ENCODE measurements around the gene SAXO2. TPM values are rescaled to one million over a fixed set of nuclear protein-coding genes. Genes with fewer than 3 reads are reported as not detected.
A peak's percentile ranks its signal among the peaks of the same experiment; 100 is the strongest.
"Not testable (repeated sequence)": the region's sequence is repeated elsewhere in the genome, so short reads cannot be mapped to it uniquely, and the experiment has no call there.

SAXO2 gene
- total RNA-seq, 4 donors from 2014 or later = 5.0 TPM; not detected in 3

DNA sequence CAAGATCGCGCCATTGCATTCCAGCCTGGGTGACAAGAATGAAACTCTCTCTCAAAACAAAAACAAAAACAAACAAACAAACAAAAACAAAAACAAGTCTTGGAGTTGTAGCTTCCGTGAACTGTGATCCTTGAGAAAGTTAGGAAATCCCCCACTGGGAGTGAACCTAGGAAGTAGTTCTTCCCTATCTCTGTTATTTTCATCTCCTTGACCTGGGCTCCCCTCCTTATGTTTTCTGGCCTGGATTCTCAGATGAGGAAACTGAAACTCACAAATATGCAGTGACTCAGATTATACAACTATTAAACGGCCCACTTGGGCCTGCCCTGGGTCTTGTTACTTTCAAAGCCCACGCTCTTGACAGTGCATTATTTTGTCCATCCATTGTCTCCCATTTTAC is 29.7 kb downstream of the SAXO2 start:
- no peak for TF ChIP-seq POLR2A (IDR thresholded peaks at IDR 0.05)
- TF ChIP-seq, protein P1, sequence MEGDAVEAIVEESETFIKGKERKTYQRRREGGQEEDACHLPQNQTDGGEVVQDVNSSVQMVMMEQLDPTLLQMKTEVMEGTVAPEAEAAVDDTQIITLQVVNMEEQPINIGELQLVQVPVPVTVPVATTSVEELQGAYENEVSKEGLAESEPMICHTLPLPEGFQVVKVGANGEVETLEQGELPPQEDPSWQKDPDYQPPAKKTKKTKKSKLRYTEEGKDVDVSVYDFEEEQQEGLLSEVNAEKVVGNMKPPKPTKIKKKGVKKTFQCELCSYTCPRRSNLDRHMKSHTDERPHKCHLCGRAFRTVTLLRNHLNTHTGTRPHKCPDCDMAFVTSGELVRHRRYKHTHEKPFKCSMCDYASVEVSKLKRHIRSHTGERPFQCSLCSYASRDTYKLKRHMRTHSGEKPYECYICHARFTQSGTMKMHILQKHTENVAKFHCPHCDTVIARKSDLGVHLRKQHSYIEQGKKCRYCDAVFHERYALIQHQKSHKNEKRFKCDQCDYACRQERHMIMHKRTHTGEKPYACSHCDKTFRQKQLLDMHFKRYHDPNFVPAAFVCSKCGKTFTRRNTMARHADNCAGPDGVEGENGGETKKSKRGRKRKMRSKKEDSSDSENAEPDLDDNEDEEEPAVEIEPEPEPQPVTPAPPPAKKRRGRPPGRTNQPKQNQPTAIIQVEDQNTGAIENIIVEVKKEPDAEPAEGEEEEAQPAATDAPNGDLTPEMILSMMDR (IDR thresholded peaks at IDR 0.05) = no peak

DNA sequence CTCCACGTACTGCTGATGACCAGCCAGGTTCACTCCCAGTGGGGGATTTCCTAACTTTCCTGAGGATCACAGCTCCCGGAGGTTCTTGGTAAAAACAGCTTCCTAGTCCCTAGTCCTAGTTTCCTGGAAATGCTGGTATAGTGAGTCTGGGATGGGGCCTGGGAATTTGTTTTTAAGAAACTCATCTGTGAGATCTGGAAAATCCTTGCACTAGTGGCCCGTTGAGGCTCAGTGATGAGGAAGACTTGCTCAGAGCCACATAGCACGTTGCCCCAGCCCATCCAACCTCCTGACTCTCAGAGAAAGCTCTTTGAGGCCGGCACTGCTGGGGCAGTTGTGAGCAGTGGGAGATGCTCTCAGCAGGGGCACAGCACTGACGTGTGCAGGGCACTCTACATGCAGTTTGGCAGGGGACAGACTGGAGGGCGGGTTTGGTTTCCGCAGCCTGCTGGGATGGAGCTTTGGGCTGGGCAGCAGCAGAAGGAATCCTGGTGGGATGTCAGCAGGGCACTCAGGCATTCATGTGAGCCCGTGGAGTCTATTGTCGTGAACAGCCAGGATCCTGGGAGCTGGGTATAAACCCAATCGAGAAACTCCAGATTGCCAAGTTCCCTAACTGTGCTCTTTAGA is 31.6 kb downstream of the SAXO2 start:
- H3K27ac ChIP-seq = no peak overlapping the region
- H3K27me3 ChIP-seq = no peaks in the 10 kb centered on the region
- no peaks in the 10 kb centered on the region for H3K9me3 ChIP-seq
- TF ChIP-seq, protein P1 (IDR thresholded peaks at IDR 0.05) = no peak
- no peak for TF ChIP-seq POLR2A (IDR thresholded peaks at IDR 0.05)
- H3K4me3 ChIP-seq = no peak overlapping the region
- H3K4me1 ChIP-seq = peaks cover 0 to 5% (median 0%) of the 10 kb centered on the region in 4 donors
- H3K36me3 ChIP-seq = no peaks in the 10 kb centered on the region
- no peak for DNase-seq

More for the DNA sequence above, 29.7 kb downstream of the SAXO2 start:
- Histone ChIP-seq H3K27ac (no peak overlapping the region), H3K4me3 (no peak overlapping the region), H3K36me3 (no peaks in the 10 kb centered on the region), H3K9me3 (no peaks in the 10 kb centered on the region), H3K4me1 (no peaks in the 10 kb centered on the region), H3K27me3 (no peaks in the 10 kb centered on the region)
- no peak for DNase-seq

DNA sequence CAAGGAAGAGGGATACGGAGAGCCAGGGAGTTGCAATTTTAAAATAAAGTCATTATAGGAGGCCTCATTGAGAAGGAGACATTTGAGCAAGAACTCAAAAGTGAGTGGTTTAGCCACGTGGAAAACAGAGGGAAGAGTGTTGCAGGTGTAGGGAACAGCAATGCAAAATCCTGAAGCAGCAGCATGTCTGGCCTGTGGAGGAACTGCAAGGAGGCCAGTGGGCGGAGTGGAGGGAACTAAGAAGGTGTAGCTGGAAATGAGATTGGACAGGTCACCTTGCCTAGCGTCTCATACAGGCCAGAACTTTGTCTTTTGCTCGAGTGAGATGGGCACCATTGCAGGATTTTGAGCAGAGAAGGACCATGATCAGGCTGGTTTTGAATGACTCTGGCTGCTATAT is 34.9 kb downstream of the SAXO2 start:
- Histone ChIP-seq H3K9me3 (no peaks in the 10 kb centered on the region), H3K36me3 (no peaks in the 10 kb centered on the region), H3K4me3 (no peak overlapping the region), H3K4me1 (peaks cover 0 to 5% (median 0%) of the 10 kb centered on the region in 4 donors), H3K27ac (no peak overlapping the region), H3K27me3 (no peaks in the 10 kb centered on the region)
- no peak for DNase-seq
- TF ChIP-seq, protein P1 (IDR thresholded peaks at IDR 0.05) = no peak
- TF ChIP-seq POLR2A (IDR thresholded peaks at IDR 0.05) = no peak

DNA sequence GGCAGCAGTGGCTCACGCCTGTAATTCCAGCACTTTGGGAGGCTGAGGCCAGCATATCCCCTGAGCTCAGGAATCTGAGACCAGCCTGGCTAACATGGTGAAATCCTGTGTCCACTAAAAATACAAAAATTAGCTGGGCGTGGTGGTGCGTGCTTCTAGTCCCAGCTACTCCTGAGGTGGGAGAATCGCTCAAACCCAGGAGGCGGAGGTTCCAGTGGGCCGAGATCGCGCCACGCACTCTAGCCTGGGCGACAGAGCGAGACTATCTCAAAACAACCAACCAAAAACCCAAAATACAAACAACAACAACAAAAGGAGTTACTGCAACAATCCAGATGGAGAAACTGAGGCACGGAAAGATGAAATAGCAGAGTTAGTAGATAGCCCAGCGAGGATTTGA is 35.4 kb downstream of the SAXO2 start:
- DNase-seq = no peak
- TF ChIP-seq POLR2A (IDR thresholded peaks at IDR 0.05) = no peak
- TF ChIP-seq, protein P1 (IDR thresholded peaks at IDR 0.05) = no peak
- Histone ChIP-seq H3K36me3 (no peaks in the 10 kb centered on the region), H3K4me3 (no peak overlapping the region), H3K4me1 (peaks cover 0 to 5% (median 0%) of the 10 kb centered on the region in 4 donors), H3K27ac (no peak overlapping the region), H3K9me3 (no peaks in the 10 kb centered on the region), H3K27me3 (no peaks in the 10 kb centered on the region)

DNA sequence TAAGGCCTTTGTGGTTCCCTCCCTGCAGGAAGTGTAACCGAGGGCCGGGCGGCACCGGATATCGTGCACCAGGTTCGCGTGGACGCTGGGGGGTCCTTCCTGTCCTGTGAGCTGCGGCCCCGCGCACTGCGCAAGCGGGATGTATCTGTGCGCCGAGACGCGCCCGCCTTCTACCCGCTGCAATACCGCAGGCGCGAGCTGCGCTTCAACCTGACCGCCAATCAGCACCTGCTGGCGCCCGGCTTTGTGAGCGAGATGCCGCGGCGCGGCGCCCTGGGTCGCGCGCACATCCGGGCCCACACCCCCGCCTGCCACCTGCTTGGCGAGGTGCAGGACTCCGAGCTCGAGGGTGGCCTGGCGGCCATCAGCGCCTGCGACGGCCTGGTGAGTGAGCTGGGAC is 35.9 kb downstream of the SAXO2 start:
- Histone ChIP-seq H3K27me3 (no peaks in the 10 kb centered on the region), H3K4me3 (peak overlapping the region in 1 of 4 donors; percentile 12), H3K36me3 (no peaks in the 10 kb centered on the region), H3K9me3 (no peaks in the 10 kb centered on the region), H3K4me1 (peaks cover 0 to 5% (median 0%) of the 10 kb centered on the region in 4 donors), H3K27ac (peak overlapping the region in 1 of 4 donors; percentile 31)
- TF ChIP-seq, protein P1 (IDR thresholded peaks at IDR 0.05) = no peak
- no peak for TF ChIP-seq POLR2A (IDR thresholded peaks at IDR 0.05)
- DNase-seq = peak in 2 of 3 donors; percentile 47 to 72

DNA sequence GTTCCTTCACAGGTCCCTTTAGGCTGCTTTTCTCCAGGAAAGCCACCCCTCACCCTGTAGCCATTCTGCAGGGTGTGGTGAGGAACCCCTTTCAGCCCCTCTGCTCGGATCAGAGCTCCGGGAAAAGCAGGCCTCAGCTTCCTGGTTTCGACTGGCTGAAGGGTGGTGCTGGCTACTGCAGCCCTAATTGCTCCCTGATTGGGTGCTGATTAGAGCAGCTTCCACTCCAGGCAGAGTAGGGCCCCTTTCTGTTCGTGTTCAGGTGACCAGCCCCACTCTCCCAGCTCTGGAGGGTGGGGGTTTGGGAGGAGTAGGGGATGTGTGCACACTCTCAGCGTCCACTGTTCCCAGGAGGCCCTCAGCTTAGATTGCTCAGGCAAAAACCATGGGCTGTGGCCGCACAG is 36.9 kb downstream of the SAXO2 start:
- DNase-seq, H3K4me1 ChIP-seq, H3K4me3 ChIP-seq, H3K27ac ChIP-seq, H3K9me3 ChIP-seq, H3K27me3 ChIP-seq, H3K36me3 ChIP-seq: not testable (repeated sequence)

DNA sequence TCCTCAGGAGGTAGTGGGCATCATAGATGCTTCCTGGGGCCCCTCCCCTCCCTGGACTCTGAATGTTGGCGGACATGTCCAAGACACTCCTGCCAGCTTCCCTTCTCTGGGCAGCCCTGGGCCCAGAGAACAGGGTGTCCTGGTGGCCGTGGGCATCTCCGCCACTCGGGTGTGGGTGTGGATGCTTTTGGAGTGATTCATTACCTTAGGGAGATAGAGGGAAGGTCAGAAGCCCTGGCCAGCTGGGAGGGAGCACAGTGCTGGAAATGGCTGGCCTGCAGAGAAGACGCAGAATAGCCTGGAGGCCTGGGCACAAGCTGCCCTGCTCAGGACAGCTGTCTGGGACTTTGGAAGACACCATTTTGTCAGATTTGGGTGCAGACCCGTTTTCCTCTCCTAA is 37.7 kb downstream of the SAXO2 start:
- DNase-seq, H3K9me3 ChIP-seq, H3K36me3 ChIP-seq, H3K27ac ChIP-seq, H3K4me3 ChIP-seq, H3K27me3 ChIP-seq, H3K4me1 ChIP-seq: not testable (repeated sequence)
